Liver (tissue), 3 donors: ENCODE measurements around the gene BCL2L13.

ENCODE experiments used
- GABPA ChIP-seq, 2 donors: IDR thresholded peaks in 1 of 2; conservative IDR thresholded peaks in 1 of 2; 2 replicates each; pipeline ENCODE4 v1.6.1; 2016; ENCODE audit warnings: antibody characterized with exemption in 2 of 2, mild to moderate bottlenecking in 1 of 2, moderate library complexity in 1 of 2
- JUND ChIP-seq, 2 donors: IDR thresholded peaks; 2 replicates each; pipeline ENCODE4 v1.6.1; 2016; ENCODE audit warnings: antibody characterized with exemption in 2 of 2
- RAD21 ChIP-seq, 2 donors: IDR thresholded peaks; 2 replicates each; pipeline ENCODE4 v1.6.1; 2016; ENCODE audit warnings: antibody characterized with exemption in 2 of 2, mild to moderate bottlenecking in 2 of 2
- SP1 ChIP-seq: IDR thresholded peaks from 2 replicates; pipeline ENCODE4 v1.6.1; 2018; ENCODE audit warnings: antibody characterized with exemption, mild to moderate bottlenecking
- TF ChIP-seq, protein P1 (sequence below): fragments of 150-350 bp; IDR thresholded peaks from 2 replicates; pipeline ENCODE4 v1.5.1; 2017; ENCODE audit warnings: improper control_type of control experiment, low read depth, low read length; ENCODE audit not compliant: missing input control
- TF ChIP-seq, protein P2 (sequence below): IDR thresholded peaks from 2 replicates; pipeline ENCODE4 v1.6.1; 2016; ENCODE audit warnings: antibody characterized with exemption, mild to moderate bottlenecking
- TF ChIP-seq, protein P3 (sequence below): IDR thresholded peaks from 2 replicates; pipeline ENCODE4 v1.6.1; 2016; ENCODE audit warnings: antibody characterized with exemption
- TF ChIP-seq, protein P4 (sequence below): IDR thresholded peaks from 2 replicates; pipeline ENCODE4 v1.6.1; 2016; ENCODE audit warnings: antibody characterized with exemption
- TF ChIP-seq, protein P5 (sequence below): IDR thresholded peaks from 2 replicates; pipeline ENCODE4 v1.6.1; 2016; ENCODE audit warnings: antibody characterized with exemption
- donor health status: healthy.
- donor health status: healthy.

DNA sequence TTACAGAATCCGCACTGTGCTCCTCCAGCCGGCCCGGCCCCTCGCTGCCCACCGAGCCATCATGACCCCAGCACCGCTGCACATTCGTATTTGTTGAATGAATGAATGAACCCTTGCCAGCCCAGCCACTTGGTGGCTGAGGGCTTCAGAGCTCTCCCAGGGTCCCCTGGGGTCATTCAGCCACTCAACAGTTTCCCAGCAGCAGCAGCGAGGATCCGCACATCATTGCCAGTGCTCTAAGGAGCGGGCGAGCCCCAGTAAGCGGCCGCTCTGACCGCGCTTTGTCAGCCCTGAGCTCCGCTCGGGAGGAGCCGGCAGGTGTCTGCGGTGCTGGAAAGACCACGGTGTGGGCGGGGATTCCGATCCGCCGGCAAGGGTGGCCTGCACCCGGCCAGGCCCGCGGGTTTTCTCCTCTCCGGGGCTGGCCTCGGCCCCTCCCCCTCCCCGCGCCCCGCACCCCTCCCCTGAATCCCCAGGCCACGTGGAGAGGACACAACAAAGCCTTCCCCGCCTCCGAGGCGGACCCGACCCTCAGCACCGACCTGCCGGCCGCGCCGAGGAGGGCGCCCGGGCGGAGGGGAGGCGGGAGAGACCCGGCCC lies 135.1 kb downstream of the BCL2L13 start:
- TF ChIP-seq, protein P1, sequence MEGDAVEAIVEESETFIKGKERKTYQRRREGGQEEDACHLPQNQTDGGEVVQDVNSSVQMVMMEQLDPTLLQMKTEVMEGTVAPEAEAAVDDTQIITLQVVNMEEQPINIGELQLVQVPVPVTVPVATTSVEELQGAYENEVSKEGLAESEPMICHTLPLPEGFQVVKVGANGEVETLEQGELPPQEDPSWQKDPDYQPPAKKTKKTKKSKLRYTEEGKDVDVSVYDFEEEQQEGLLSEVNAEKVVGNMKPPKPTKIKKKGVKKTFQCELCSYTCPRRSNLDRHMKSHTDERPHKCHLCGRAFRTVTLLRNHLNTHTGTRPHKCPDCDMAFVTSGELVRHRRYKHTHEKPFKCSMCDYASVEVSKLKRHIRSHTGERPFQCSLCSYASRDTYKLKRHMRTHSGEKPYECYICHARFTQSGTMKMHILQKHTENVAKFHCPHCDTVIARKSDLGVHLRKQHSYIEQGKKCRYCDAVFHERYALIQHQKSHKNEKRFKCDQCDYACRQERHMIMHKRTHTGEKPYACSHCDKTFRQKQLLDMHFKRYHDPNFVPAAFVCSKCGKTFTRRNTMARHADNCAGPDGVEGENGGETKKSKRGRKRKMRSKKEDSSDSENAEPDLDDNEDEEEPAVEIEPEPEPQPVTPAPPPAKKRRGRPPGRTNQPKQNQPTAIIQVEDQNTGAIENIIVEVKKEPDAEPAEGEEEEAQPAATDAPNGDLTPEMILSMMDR, result no peak
- no peak for TF ChIP-seq RAD21 (IDR thresholded peaks at IDR 0.05)
- no peak for TF ChIP-seq JUND (IDR thresholded peaks at IDR 0.05)
- TF ChIP-seq, protein P2, sequence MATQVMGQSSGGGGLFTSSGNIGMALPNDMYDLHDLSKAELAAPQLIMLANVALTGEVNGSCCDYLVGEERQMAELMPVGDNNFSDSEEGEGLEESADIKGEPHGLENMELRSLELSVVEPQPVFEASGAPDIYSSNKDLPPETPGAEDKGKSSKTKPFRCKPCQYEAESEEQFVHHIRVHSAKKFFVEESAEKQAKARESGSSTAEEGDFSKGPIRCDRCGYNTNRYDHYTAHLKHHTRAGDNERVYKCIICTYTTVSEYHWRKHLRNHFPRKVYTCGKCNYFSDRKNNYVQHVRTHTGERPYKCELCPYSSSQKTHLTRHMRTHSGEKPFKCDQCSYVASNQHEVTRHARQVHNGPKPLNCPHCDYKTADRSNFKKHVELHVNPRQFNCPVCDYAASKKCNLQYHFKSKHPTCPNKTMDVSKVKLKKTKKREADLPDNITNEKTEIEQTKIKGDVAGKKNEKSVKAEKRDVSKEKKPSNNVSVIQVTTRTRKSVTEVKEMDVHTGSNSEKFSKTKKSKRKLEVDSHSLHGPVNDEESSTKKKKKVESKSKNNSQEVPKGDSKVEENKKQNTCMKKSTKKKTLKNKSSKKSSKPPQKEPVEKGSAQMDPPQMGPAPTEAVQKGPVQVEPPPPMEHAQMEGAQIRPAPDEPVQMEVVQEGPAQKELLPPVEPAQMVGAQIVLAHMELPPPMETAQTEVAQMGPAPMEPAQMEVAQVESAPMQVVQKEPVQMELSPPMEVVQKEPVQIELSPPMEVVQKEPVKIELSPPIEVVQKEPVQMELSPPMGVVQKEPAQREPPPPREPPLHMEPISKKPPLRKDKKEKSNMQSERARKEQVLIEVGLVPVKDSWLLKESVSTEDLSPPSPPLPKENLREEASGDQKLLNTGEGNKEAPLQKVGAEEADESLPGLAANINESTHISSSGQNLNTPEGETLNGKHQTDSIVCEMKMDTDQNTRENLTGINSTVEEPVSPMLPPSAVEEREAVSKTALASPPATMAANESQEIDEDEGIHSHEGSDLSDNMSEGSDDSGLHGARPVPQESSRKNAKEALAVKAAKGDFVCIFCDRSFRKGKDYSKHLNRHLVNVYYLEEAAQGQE, result no peak
- TF ChIP-seq, protein P3, sequence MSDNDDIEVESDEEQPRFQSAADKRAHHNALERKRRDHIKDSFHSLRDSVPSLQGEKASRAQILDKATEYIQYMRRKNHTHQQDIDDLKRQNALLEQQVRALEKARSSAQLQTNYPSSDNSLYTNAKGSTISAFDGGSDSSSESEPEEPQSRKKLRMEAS, result no peak
- TF ChIP-seq, protein P4, sequence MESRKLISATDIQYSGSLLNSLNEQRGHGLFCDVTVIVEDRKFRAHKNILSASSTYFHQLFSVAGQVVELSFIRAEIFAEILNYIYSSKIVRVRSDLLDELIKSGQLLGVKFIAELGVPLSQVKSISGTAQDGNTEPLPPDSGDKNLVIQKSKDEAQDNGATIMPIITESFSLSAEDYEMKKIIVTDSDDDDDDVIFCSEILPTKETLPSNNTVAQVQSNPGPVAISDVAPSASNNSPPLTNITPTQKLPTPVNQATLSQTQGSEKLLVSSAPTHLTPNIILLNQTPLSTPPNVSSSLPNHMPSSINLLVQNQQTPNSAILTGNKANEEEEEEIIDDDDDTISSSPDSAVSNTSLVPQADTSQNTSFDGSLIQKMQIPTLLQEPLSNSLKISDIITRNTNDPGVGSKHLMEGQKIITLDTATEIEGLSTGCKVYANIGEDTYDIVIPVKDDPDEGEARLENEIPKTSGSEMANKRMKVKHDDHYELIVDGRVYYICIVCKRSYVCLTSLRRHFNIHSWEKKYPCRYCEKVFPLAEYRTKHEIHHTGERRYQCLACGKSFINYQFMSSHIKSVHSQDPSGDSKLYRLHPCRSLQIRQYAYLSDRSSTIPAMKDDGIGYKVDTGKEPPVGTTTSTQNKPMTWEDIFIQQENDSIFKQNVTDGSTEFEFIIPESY, result no peak
- no peak for TF ChIP-seq SP1
- TF ChIP-seq, protein P5, sequence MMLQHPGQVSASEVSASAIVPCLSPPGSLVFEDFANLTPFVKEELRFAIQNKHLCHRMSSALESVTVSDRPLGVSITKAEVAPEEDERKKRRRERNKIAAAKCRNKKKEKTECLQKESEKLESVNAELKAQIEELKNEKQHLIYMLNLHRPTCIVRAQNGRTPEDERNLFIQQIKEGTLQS, result no peak
- TF ChIP-seq GABPA (IDR thresholded peaks at IDR 0.05 in 1 of 2, conservative IDR thresholded peaks at IDR 0.05 in 1 of 2), result no peak
